Measurements from ENCODE around the gene PCSK4. TPM values are rescaled to one million over a fixed set of nuclear protein-coding genes. Genes with fewer than 3 reads are reported as not detected.

Gene PCSK4
- total RNA-seq, 2 experiments from 2014 or later, result 4.4 to 4.7 TPM

DNA sequence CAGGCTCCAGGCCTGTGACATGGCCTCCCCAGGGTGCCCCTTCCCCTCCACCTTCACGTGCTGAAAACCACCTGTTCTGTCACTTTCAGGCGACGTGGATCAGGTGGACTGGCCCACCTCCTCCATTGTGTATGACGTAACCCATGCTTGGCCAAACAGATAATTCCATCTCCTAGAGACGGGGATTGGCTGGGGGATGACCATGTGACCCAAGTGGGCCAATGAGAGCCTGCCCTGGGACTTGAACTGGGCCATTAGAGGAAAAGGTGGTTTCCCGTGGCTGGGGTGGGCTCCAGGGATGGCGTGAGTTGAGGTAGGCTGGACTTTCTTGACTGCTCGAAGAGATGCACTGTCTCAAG, 26.2 kb upstream of the PCSK4 start:
- TF ChIP-seq, protein P1, sequence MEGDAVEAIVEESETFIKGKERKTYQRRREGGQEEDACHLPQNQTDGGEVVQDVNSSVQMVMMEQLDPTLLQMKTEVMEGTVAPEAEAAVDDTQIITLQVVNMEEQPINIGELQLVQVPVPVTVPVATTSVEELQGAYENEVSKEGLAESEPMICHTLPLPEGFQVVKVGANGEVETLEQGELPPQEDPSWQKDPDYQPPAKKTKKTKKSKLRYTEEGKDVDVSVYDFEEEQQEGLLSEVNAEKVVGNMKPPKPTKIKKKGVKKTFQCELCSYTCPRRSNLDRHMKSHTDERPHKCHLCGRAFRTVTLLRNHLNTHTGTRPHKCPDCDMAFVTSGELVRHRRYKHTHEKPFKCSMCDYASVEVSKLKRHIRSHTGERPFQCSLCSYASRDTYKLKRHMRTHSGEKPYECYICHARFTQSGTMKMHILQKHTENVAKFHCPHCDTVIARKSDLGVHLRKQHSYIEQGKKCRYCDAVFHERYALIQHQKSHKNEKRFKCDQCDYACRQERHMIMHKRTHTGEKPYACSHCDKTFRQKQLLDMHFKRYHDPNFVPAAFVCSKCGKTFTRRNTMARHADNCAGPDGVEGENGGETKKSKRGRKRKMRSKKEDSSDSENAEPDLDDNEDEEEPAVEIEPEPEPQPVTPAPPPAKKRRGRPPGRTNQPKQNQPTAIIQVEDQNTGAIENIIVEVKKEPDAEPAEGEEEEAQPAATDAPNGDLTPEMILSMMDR (IDR thresholded peaks at IDR 0.05), result no peak
- Mint-ChIP-seq H3K4me3 (no peak overlapping the region), H3K9me3 (no peaks in the 10 kb centered on the region), H3K27ac (no peak overlapping the region), H3K27me3 (peaks cover 2% of the 10 kb centered on the region), H3K4me1 (ENCODE audit: low read depth) (peaks cover 4% of the 10 kb centered on the region), H3K36me3 (ENCODE audit: low read depth) (no peaks in the 10 kb centered on the region)
- ChIA-PET CTCF (interaction anchor here (0.6 kb wide), 1 partner anchor 30 kb away, joined by 4 read pairs; no protein-coding TSS in a partner anchor), POLR2A (no interaction called here)
- no peak for DNase-seq
- intact Hi-C loops (cut with micrococcal nuclease), result no loop called here
- ATAC-seq, result no peak

DNA sequence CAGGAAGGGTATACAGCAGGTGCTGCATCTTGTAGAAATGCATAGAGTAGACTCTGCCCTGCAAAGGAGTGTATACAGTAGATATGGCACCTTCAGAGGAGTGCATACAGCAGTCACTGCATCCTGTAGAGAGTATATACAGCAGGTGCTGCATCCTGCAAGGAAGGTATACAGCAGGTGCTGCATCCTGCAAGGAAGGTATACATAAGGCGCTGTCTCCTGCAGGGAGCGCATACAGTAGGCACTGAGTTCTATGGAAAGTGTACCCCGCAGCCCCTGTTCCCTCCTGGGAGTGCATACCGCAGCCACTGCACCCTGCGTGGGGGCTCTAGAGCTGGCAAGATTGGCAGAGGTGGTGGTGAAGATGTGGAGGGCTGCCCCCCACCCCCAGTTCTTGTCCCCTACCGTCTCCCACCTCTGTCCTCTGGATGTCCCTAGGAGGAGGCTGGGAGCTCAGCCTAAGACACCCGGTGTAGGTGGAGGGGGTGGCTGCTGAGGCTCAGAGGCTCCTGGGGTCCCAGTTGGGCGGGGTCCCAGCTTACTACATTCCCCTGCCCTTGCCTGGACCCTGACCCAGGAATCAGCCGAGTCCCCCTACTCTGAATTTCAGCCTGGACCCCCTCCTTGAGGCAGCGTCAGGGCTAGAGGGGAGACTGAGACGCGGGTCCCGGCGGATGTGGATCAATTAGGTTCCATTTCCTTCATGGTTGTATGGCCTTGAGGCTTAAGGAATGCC, 25.0 kb upstream of the PCSK4 start:
- ATAC-seq (no peak), DNase-seq (no peak)
- Mint-ChIP-seq H3K4me1 (ENCODE audit: low read depth) (peaks cover 4% of the 10 kb centered on the region), H3K9me3 (no peaks in the 10 kb centered on the region), H3K27ac (no peak overlapping the region), H3K27me3 (peaks cover 4% of the 10 kb centered on the region), H3K4me3 (no peak overlapping the region), H3K36me3 (ENCODE audit: low read depth) (no peaks in the 10 kb centered on the region)
- intact Hi-C loops (cut with micrococcal nuclease), result no loop called here
- ChIA-PET POLR2A (interaction anchor here (0.8 to 1.1 kb wide), 2 partner anchors 22 to 56 kb away, joined by 3 read pairs; no protein-coding TSS in a partner anchor), CTCF (interaction anchor here (1.9 kb wide), 1 partner anchor 49 kb away, joined by 7 read pairs; no protein-coding TSS in a partner anchor)
- TF ChIP-seq, protein P1 (IDR thresholded peaks at IDR 0.05), result no peak

DNA sequence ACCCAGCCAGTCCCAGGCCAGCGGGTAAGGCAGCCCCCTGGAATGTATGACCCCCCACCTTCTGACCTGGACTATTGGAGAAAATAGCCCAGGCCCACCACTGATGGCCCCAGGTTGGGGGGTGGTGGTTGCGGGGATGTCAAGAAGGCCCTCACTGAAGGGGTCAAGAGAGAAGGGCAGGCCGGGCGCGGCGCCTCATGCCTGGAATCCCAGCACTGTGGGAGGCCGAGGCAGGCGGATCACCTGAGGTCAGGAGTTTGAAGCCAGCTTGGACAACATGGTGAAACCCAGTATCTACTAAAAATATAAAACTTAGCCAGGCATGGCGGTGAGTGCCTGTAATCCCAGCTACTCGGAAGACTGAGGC, 24.1 kb upstream of the PCSK4 start:
- Mint-ChIP-seq H3K9me3 (no peaks in the 10 kb centered on the region), H3K4me3 (no peak overlapping the region), H3K27ac (no peak overlapping the region), H3K27me3 (peaks cover 9% of the 10 kb centered on the region), H3K36me3 (ENCODE audit: low read depth) (no peaks in the 10 kb centered on the region), H3K4me1 (ENCODE audit: low read depth) (peaks cover 9% of the 10 kb centered on the region)
- CTCF ChIA-PET, result interaction anchor here (1.9 kb wide), 1 partner anchor 48 kb away, joined by 7 read pairs; no protein-coding TSS in a partner anchor
- ATAC-seq (no peak), DNase-seq (no peak)
- POLR2A ChIA-PET, result interaction anchor here (0.8 to 1.1 kb wide), 2 partner anchors 21 to 55 kb away, joined by 3 read pairs; no protein-coding TSS in a partner anchor
- TF ChIP-seq, protein P1 (IDR thresholded peaks at IDR 0.05), result no peak
- intact Hi-C loops (cut with micrococcal nuclease), result no loop called here

DNA sequence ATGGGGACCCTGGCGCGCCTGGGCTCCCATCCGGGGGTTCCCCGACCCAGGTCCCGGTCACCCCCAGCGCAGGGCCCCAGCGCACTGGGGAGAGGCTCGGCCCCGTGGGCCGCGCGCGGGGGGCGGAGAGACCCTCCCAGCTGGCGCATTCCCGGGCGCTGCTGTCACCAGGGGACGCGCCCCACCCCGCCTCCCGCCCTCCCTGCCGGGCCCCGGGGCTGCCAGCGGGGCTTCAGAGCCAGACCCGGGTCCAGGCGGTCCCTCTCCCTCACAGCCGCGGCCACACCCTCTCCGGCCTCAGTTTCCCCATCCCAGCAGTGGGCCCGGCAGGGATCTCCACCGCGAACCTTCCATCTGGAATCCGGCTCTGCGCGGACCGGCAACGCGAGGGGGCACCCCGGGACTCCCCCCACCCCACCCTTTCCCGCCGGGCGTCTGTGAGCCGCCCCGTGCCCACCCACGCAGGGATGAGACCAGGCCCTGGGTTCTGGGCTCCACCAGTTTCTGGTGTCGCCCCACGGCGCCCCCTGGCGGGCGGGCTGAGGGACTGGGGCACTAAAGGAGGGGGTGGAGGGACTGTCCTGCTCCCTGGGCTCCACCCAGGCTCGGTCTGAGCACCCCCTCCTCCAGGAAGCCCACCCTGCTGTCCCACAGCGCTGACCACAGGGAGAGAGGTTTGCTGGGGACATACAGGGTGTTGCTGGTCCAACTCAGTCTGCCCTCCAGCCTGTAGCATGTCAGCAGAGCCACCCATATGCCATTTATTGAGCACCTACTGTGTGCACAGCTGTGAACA, 23.5 kb upstream of the PCSK4 start:
- DNase-seq (peak; percentile 79), ATAC-seq (peak; percentile 57)
- H3K4me3 Mint-ChIP-seq, result no peak overlapping the region
- peaks cover 9% of the 10 kb centered on the region for H3K27me3 Mint-ChIP-seq
- H3K27ac Mint-ChIP-seq, result no peak overlapping the region
- H3K36me3 Mint-ChIP-seq (ENCODE audit: low read depth), result no peaks in the 10 kb centered on the region
- H3K9me3 Mint-ChIP-seq, result no peaks in the 10 kb centered on the region
- peaks cover 9% of the 10 kb centered on the region for H3K4me1 Mint-ChIP-seq (ENCODE audit: low read depth)
- intact Hi-C loops (cut with micrococcal nuclease), result no loop called here
- ChIA-PET POLR2A (interaction anchor here (0.8 kb wide), 1 partner anchor 54 kb away, joined by 3 read pairs; no protein-coding TSS in a partner anchor), CTCF (interaction anchor here (1.9 kb wide), 1 partner anchor 48 kb away, joined by 7 read pairs; no protein-coding TSS in a partner anchor)
- TF ChIP-seq, protein P1 (IDR thresholded peaks at IDR 0.05), result peak; percentile 79
